ENCODE data around the gene PLAGL2. TPM values are rescaled to one million over a fixed set of nuclear protein-coding genes. Genes with fewer than 3 reads are reported as not detected.
A peak's percentile ranks its signal among the peaks of the same experiment; 100 is the strongest.

Gene PLAGL2
- total RNA-seq, 4 donors from 2014 or later: 4.2 to 7.2 (median 6.3) TPM

DNA sequence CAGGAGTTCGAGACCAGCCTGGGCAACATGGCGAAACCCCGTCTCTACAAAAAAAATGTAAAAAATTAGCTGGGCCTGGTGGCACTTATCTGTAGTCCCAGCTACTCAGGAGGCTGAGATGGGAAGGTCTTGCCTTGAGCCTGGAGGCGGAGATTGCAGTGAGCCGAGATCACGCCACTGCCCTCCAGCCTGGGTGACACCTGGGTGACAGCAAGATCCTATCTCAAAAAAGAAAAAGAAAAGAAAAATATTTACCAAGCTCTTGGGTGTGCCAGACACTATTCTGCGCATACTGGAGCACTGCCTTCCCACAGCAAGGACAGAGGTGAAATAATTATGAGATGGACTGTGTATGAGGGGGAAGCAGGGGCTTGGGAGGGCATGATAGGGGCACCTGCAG is 19.8 kb upstream of the PLAGL2 start:
- no peak for TF ChIP-seq CTCF (IDR thresholded peaks at IDR 0.05)
- no peak for TF ChIP-seq EP300 (IDR thresholded peaks at IDR 0.05)
- TF ChIP-seq POLR2A (IDR thresholded peaks at IDR 0.05): no peak
- Histone ChIP-seq H3K4me1 (peaks cover 0 to 5% (median 0%) of the 10 kb centered on the region in 4 donors), H3K9me3 (no peaks in the 10 kb centered on the region), H3K27me3 (no peaks in the 10 kb centered on the region), H3K4me3 (no peak overlapping the region), H3K36me3 (peaks cover 0 to 87% (median 0%) of the 10 kb centered on the region in 3 donors), H3K27ac (peak overlapping the region in 1 of 4 donors; percentile 25)
- WGBS, 2 donors: 93 to 97% methylated on average over 7 of the region's 7 CpGs
- DNase-seq (ENCODE audit: low spot score in 2 of 2): no peak

DNA sequence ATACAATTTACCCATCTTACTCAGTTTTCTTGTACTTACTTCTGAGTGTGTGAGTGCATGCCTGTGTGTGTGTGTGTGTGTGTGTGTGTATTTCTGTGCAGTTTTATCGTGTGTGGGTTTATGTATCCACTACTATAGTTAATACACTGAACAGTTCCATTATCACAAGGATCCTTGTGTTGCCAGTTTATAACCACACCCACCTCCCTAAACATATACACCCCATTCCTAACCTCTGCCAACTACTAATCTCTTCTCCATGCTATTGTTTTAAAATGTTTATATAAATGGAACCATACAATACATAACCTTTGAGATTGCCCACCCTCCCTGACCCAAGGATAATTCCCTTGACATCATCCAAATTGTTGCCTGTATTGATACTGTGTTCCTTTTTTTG is 18.8 kb upstream of the PLAGL2 start:
- no peak overlapping the region for H3K27ac ChIP-seq
- no peak for DNase-seq (ENCODE audit: low spot score in 2 of 2)
- no peak for TF ChIP-seq POLR2A (IDR thresholded peaks at IDR 0.05)
- TF ChIP-seq EP300 (IDR thresholded peaks at IDR 0.05): no peak
- TF ChIP-seq CTCF (IDR thresholded peaks at IDR 0.05): no peak
- H3K9me3 ChIP-seq: no peaks in the 10 kb centered on the region
- no peaks in the 10 kb centered on the region for H3K4me1 ChIP-seq
- H3K27me3 ChIP-seq: no peaks in the 10 kb centered on the region
- WGBS, 2 donors: 44 to 50% methylated on average over 1 of the region's 1 CpG
- no peak overlapping the region for H3K4me3 ChIP-seq
- peaks cover 0 to 87% (median 0%) of the 10 kb centered on the region in 3 donors for H3K36me3 ChIP-seq

GRCh38 chr20:32224463-32224862 is 16.9 kb upstream of the PLAGL2 start:
- Histone ChIP-seq H3K27me3 (no peaks in the 10 kb centered on the region), H3K9me3 (no peaks in the 10 kb centered on the region), H3K4me3 (no peak overlapping the region), H3K4me1 (no peaks in the 10 kb centered on the region), H3K36me3 (peaks cover 0 to 87% (median 0%) of the 10 kb centered on the region in 3 donors), H3K27ac (no peak overlapping the region)
- no peak for DNase-seq (ENCODE audit: low spot score in 2 of 2)
- 89 to 91% methylated on average over 4 of the region's 4 CpGs for WGBS, 2 donors
- TF ChIP-seq CTCF (IDR thresholded peaks at IDR 0.05): no peak
- no peak for TF ChIP-seq POLR2A (IDR thresholded peaks at IDR 0.05)
- TF ChIP-seq EP300 (IDR thresholded peaks at IDR 0.05): no peak

DNA sequence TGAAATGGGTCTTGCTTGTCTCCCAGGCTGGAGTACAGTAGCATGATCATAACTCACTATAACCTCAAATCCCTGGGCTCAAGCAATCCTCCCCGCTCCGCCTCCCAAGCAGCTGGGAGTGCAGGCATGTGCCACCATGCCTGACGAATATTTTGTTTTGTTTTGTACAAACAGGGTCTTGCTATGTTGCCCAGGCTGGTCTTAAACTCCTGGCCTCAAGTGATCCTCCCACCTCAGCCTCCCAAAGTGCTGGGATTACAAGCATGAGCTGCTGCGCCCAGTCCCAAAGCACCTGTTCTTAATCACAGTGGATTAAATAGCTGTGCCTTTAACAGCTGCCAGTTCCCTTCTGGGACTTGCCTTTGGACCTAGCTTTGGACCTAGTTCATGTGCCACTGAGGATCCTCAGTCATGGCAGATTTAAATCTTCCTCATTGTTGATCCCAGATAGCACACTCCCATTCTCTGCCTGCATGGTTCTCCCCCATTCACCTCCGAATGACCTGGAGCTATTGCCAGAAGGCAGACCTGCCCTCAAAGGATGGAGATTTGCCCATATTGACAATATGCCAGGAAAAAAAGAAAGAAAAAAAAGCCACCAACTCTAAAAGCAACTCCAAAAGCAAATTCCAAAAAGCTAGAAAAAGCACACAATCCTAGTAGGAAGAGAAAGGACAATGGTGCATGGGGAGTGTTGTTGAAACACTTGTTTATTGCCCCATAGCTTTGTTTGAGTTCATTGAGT is 10.8 kb upstream of the PLAGL2 start:
- Histone ChIP-seq H3K27me3 (no peaks in the 10 kb centered on the region), H3K9me3 (no peaks in the 10 kb centered on the region), H3K4me3 (no peak overlapping the region), H3K27ac (peak overlapping the region in 1 of 4 donors; percentile 27), H3K36me3 (peaks cover 0 to 99% (median 8%) of the 10 kb centered on the region in 3 donors), H3K4me1 (no peaks in the 10 kb centered on the region)
- DNase-seq (ENCODE audit: low spot score in 2 of 2): no peak
- 91 to 94% methylated on average over 5 of the region's 5 CpGs for WGBS, 2 donors
- no peak for TF ChIP-seq EP300 (IDR thresholded peaks at IDR 0.05)
- no peak for TF ChIP-seq CTCF (IDR thresholded peaks at IDR 0.05)
- no peak for TF ChIP-seq POLR2A (IDR thresholded peaks at IDR 0.05)

All from tibial nerve (tissue), 4 donors.